Thoracic aorta endothelial cell (primary cell): Measurements from ENCODE around the gene ALDH1L2. TPM values are rescaled to one million over a fixed set of nuclear protein-coding genes. Genes with fewer than 3 reads are reported as not detected.

Experiments used
- total RNA-seq: library from RNA; depleted of rRNA; stranded (reverse); fragments of >200 nt; gene quantifications from 2 replicates; pipeline ENCODE4 v1.2.3, GENCODE V29; 2012

Gene ALDH1L2
- 2.4 and 2.5 TPM in 2 replicates for total RNA-seq

GRCh38 chr12:105084251-105085250 lies at the start of gene ALDH1L2:
Gene ALDH1L2, minus strand, starts transcription at chr12:105084458. Its CDS starts 22 bp downstream, at chr12:105084436.

GRCh38 chr12:105107494-105108371 lies 23.5 kb upstream of the ALDH1L2 start, which contains the start of gene WASHC4:
Gene WASHC4, plus strand, starts transcription at chr12:105107731. Its CDS starts 70 bp downstream, at chr12:105107801.

GRCh38 chr12:104986022-104986941 lies 98.0 kb downstream of the ALDH1L2 start, which contains the start of gene NOPCHAP1:
Gene NOPCHAP1, plus strand, starts transcription at chr12:104986316. Its CDS starts 37 bp downstream, at chr12:104986353.

Other genes with a start within 250 kb of the ALDH1L2 start
- gene SLC41A2, start 126.2 kb downstream of the ALDH1L2 start, total RNA-seq: 16.0 and 26.8 TPM in 2 replicates
- 10.9 TPM in 2 replicates for gene NOPCHAP1, start 98.1 kb downstream of the ALDH1L2 start, total RNA-seq
- 245 and 299 TPM in 2 replicates for gene WASHC4, start 23.3 kb upstream of the ALDH1L2 start, total RNA-seq
- gene APPL2, start 151.7 kb upstream of the ALDH1L2 start, total RNA-seq: 22.5 and 25.2 TPM in 2 replicates
- gene C12orf75, start 246.2 kb upstream of the ALDH1L2 start, total RNA-seq: 64.4 and 81.3 TPM in 2 replicates